Skeletal muscle cell (primary cell): ENCODE data around the gene FGG.

Source experiments
- DNase-seq: peaks from one replicate; pipeline ENCODE4 v3.0.0-alpha.2; 2010; ENCODE audit warnings: low read depth
- H3K4me3 ChIP-seq: 2 replicates; pipeline ENCODE4 v1.5.1; 2011; ENCODE audit warnings: low read depth, mild to moderate bottlenecking, control low read depth, low read length, moderate library complexity

FGG gene

DNA sequence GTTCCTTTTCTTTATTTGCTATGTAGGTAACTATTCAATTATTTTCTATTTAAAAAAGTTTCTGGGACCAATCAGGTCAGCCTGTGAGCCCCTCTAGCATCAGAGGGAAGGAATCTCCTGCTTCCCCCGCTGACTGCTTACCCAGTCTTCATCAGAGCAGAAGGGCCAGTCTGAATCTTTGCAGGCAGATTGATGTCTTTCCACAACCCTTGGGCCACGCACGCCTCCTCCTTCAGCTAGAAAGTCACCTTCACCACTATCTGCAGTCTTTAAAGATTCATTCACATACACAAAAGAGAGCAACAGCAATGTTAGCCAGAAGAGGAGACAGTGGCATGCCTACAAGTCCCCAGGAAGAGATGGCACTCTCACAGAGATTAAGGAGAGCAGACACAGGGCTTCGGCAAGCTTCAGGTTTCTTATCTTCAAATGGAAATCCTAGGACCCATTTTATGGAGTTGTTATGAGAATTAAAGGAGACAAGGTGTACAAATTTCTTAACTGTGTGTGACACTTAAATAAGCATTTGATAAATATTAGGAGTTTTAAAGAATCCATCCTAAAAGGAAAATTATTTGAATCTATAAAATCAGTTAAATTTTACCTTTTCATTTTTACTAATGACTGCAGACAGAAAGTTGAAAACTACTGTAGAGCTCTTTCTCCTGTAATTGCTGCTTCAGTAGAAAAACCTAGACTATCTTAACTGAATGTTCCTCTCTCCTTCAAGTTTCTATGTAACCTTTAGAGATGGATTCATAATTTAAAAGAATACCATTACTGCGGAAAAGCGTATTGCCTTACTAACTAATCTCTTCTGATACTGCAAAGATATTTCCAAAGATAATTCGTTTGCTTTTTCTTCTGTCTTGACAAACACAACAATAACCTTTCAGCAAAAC lies 22.9 kb downstream of the FGG start:
- DNase-seq = no peak
- no peak overlapping the region for H3K4me3 ChIP-seq

DNA sequence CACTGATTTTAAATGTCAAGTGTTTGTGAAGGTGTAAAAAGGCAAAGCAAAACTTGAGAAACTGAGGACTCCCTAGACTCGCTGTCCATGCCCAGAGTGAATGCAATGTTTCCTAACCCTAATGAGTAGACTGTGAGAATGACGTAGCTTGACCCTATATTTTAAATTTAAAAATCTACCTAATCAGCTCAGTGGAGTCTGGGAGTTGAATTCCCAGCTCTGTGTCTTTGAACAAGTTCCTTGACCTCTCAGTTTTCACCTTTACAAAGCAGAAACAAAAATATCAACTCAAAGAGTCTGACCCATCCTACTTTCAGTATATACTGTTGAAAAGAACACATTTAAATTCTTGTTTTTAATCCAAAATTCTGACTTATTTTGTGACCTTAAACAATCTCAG lies 24.3 kb downstream of the FGG start:
- no peak for DNase-seq
- H3K4me3 ChIP-seq = no peak overlapping the region

DNA sequence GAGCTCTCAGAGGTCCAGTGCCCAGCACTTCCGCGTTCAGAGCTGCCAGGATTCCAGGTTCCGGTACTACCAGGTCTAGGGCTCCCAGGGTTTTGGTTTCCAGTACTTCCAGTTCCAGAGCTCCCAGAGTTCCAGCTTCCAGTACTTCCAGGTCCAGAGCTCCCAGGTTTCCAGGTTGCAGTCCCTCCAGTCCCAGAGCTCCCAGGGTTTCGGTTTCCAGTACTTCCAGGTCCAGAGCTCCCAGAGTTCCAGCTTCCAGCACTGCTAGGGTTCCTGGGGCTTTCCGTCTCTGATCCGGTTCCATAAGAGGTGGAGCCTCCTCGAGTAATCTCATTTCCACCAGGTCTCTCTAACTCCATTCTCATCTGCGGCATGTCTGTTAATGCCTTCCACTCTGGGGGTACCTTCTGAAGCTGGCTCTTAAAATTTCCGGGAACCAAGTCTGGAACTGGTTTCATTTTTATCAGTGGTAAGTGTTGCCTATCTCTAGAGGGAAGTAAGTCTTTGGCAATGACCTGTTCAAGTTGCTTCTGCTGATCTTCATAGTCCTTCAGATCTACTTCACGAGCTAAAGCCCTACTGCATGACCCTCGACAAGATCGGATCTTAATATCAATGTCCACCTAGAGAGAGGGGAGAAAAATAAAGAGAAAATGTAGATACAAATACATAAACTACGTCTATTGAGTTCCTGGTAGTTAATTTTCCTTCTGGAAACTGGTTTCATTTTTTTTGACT lies 26.0 kb downstream of the FGG start:
- no peak overlapping the region for H3K4me3 ChIP-seq
- DNase-seq = no peak

DNA sequence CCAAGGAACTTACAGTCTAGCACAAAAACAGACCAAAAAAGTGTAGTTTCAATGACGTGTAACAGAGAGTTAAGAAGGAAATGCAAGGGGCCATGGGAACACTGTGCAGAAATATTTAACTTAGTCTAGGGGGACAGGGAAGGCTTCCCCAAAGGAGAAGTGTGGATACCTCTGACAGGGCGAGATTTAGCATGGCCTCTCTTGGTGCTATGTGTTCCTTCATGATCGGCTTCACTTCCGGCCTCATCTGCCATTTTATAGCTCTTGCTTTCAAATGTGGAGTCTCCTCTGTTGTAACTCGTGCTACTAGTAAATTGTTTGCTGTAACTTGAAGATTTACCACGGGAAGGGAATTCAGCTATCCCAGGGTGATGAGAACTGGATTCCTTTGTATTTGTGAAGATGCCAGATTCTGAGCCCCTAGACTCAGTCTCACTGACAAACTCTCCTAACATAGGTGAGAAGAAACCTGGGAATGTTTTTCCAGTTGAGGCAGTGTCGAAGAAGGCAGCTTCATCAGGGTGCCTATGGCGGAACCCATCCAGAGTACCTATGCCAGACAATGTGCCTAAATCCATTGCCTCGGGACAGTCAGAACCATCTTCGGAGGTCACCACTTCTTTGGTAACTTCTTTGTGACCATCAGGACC lies 27.0 kb downstream of the FGG start:
- DNase-seq = no peak
- H3K4me3 ChIP-seq = no peak overlapping the region

DNA sequence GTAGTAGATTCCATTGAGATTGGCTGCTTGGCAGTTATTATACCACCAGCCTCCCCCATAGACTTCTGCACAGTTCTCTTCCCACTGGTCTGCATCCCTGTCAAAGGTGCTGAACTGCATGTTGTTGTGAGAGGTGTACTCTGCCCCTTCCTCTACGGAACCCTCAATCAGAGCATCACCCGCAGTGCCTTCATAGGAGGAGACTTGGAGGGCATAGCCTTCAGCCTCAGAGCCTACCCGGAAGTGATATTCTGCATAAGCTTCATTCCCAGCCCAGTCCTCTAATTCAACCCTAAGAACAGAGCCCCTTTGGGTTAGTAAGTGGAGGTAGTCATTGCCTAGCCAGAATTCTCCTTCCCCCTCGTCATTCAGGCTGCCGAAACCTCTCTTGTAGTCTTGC lies 28.2 kb downstream of the FGG start:
- no peak for DNase-seq
- H3K4me3 ChIP-seq = no peak overlapping the region

DNA sequence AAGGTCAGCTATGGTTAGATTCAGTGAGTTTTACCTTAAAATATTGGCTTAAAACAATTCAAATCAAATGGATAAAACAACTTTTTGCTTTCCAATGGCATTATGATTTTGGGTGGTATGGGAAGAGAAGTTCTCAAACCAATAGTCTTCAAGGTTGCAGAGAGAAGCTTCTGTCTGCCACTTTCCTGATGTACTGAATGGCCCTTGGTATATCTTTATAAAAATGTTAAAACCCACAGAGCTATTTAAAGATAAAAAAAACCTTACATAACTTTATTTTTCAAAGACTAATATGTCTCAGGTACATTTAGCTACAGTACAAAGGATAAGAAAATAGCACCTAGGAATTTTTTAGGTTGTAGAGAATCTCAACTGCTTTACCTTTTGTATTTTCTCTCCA lies 28.8 kb downstream of the FGG start:
- no peak for DNase-seq
- no peak overlapping the region for H3K4me3 ChIP-seq

DNA sequence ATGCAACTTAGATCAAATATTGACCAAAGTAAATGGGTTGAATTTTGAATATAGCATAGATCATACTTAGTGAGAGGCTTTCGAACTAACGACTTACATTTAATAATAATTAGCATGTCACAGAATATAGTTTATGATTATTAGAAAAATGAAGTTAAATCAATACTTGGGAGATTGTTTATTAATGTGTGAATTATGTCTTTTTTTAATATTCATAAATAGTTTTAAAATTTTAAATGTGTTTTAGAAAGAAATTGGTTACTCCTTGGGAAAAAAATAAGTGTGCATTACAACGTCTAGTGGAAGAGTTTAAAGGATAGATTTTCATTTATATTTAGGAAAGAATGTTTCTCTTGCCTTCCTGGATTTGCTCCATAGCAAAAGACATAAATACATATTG lies 29.2 kb downstream of the FGG start:
- no peak for DNase-seq

DNA sequence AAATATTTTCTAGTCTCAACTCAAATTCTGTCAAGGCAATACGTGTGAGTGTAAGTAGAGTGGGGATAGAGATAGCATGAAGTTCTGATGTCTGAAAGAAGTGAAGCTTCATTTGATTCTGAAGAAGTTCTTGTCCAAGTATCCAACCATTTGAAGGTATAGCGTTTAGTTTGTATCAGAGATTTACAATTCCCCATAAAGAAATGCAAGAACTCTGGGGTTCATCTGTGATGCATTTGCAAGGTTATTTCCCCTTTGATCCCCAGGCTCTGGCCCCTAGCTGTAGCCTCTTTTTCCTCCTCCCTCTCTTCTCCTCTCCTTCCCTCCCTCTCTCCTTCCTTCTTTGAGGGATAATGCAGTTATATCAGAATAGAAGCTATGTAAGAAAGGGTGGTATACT lies 29.7 kb downstream of the FGG start:
- H3K4me3 ChIP-seq = no peak overlapping the region
- DNase-seq = no peak

More for the DNA sequence above, 29.2 kb downstream of the FGG start:
- H3K4me3 ChIP-seq = no peak overlapping the region

DNA sequence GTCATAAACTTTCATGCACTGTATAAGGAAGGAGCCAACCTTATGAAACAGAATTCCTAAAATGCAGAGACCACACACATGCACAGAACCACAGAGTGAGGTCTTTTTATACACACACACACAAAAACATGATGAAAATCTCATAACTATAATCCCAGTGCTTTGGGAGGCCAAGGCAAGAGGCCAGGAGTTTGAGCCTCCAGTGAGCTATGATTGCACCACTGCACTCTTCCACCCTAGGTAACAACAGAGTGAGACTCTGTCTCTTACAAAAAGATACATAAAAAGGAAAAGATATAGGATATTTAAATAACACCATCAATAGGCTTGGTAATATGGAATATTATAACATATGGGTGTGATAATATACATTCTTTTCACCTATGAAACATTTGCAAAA lies 32.5 kb downstream of the FGG start:
- H3K4me3 ChIP-seq = no peak overlapping the region
- DNase-seq = no peak

DNA sequence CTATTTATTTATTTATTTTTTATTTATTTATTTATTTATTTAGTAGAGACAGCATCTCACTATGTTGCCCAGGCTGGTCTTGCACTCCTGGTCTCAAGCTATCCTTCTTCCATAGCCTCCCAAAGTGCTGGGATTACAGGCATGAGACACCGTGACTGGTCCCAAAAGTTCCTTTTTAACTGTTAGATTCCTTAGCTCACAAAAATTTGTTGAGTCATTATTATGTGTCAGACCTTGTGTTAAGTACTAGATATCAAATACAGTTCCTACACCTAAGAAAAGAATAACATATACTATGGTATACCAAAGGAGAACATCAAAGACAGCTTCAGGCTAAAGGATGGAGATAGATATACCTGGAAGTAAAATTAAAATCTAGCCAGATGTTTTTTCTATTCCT lies 33.5 kb downstream of the FGG start:
- no peak for DNase-seq

DNA sequence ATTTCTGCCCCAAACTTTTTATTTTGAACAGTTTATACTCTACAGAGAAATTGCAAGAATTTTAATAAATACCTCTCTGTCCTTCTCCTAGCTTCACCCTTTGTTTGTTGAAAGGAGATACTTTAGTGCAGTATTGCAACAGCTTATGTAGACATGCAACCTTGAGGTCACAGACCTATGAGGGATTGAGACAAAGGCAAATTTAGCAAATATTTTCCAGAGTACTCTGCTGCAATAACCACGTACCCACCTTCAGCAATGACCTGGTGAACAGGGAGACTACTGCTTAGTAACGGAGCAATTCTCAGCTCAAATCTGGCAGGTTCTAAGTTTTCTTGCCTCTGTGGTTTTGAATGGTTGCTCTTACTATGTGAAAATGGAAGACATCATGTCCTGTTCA lies 35.1 kb downstream of the FGG start:
- no peak overlapping the region for H3K4me3 ChIP-seq
- DNase-seq = no peak

More for the DNA sequence above, 33.5 kb downstream of the FGG start:
- no peak overlapping the region for H3K4me3 ChIP-seq

DNA sequence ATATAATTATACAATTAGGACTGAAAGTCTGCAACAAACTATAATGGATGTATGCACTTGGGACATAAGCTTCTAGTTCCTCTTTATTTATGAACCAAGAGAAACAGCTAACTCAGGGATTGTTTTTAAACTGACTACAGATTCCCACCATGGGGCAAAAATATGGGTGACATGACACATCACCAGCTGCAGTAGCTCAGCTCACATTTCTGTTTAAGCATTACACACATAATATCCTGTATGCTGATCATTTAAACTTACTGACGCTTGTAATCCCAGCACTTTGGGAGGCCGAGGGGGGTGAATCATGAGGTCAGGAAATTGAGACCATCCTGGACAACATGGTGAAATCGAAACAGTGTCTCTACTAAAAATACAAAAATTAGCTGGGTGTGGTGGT lies 38.1 kb downstream of the FGG start:
- no peak overlapping the region for H3K4me3 ChIP-seq
- no peak for DNase-seq

DNA sequence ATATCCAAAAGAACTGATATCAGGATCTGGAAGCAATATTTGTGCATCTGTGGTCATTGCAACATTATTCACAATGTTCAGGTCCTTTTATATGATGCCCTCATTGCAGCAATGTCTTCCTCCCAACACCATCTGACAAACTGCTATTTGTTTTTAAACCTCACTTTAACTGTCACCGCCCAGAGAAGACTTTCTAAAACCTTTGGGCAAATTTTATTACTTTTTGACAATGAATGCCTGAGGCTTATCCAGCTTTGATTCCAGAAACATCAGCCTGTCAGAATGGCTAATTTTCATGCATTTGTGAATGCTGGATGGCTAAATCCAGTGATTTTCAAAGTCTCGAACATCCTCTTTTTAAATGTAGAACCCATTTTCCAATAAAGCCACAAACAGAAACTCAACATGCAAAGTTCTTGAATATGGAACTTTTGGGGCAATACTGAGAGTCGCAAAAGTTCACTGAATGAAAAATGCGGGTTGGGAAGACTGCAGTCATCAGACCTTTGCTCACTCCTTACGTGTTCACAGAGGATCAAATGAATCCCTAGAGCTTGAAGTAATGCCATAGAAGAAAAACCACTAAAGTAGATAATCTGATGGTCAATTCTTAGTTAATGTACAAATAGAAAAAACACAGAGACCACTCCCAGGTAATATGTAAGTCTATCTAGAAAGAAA lies 39.1 kb downstream of the FGG start:
- H3K4me3 ChIP-seq = no peak overlapping the region
- no peak for DNase-seq

DNA sequence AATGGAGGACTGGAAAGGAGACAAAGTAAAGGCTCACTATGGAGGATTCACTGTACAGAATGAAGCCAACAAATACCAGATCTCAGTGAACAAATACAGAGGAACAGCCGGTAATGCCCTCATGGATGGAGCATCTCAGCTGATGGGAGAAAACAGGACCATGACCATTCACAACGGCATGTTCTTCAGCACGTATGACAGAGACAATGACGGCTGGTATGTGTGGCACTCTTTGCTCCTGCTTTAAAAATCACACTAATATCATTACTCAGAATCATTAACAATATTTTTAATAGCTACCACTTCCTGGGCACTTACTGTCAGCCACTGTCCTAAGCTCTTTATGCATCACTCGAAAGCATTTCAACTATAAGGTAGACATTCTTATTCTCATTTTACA lies 42.9 kb downstream of the FGG start:
- no peak for DNase-seq
- no peak overlapping the region for H3K4me3 ChIP-seq

DNA sequence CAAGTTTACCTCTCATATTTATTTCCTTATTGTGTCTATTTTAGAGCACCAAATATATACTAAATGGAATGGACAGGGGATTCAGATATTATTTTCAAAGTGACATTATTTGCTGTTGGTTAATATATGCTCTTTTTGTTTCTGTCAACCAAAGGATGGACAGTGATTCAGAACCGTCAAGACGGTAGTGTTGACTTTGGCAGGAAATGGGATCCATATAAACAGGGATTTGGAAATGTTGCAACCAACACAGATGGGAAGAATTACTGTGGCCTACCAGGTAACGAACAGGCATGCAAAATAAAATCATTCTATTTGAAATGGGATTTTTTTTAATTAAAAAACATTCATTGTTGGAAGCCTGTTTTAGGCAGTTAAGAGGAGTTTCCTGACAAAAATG lies 43.4 kb downstream of the FGG start:
- H3K4me3 ChIP-seq = no peak overlapping the region
- DNase-seq = peak; percentile 17

DNA sequence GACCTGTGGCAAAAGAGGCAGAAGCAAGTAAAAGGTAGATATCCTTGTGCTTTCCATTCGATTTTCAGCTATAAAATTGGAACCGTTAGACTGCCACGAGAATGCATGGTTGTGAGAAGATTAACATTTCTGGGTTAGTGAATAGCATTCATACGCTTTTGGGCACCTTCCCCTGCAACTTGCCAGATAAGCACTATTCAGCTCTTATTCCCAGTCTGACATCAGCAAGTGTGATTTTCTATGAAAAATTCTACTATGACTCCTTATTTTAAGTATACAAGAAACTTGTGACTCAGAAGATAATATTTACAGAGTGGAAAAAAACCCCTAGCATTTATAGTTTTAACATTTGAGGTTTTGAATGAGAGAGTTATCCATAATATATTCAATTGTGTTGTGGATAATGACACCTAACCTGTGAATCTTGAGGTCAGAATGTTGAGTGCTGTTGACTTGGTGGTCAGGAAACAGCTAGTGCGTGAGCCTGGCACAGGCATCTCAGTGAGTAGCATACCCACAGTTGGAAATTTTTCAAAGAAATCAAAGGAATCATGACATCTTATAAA lies 45.7 kb downstream of the FGG start:
- no peak for DNase-seq
- H3K4me3 ChIP-seq = no peak overlapping the region

DNA sequence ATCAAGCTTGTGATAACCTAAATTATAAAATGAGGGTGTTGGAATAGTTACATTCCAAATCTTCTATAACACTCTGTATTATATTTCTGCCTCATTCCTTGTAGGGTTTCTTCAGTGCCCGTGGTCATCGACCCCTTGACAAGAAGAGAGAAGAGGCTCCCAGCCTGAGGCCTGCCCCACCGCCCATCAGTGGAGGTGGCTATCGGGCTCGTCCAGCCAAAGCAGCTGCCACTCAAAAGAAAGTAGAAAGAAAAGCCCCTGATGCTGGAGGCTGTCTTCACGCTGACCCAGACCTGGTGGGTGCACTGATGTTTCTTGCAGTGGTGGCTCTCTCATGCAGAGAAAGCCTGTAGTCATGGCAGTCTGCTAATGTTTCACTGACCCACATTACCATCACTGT lies 46.8 kb downstream of the FGG start:
- DNase-seq = no peak
- H3K4me3 ChIP-seq = no peak overlapping the region

DNA sequence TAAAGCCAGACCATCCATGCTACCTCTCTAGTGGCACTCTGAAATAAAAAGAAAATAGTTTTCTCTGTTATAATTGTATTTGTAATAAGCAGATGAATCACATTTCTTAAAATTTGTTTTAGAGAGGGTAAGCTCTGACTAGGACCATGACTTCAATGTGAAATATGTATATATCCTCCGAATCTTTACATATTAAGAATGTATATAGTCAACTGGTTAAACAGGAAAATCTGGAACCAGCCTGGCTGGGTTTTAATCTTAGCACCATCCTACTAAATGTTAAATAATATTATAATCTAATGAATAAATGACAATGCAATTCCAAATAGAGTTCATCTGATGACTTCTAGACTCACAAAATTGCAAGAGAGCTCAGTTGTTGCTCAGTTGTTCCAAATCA lies 48.1 kb downstream of the FGG start:
- no peak overlapping the region for H3K4me3 ChIP-seq
- DNase-seq = no peak

DNA sequence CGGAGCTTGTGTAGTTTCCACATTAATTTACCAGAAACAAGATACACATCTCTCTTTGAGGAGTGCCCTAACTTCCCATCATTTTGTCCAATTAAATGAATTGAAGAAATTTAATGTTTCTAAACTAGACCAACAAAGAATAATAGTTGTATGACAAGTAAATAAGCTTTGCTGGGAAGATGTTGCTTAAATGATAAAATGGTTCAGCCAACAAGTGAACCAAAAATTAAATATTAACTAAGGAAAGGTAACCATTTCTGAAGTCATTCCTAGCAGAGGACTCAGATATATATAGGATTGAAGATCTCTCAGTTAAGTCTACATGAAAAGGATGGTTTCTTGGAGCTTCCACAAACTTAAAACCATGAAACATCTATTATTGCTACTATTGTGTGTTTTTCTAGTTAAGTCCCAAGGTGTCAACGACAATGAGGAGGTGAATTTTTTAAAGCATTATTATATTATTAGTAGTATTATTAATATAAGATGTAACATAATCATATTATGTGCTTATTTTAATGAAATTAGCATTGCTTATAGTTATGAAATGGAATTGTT lies 49.7 kb downstream of the FGG start, which contains the start of gene FGB:
TSS of gene FGB (plus strand) at position 315 of the 558 bp plus-strand sequence. CDS start at position 323, 8 bp downstream.
- DNase-seq = no peak
- no peak within 1 kb of the TSS for H3K4me3 ChIP-seq
